ENCODE measurements around the gene KRTAP13-4.

Gene KRTAP13-4

DNA sequence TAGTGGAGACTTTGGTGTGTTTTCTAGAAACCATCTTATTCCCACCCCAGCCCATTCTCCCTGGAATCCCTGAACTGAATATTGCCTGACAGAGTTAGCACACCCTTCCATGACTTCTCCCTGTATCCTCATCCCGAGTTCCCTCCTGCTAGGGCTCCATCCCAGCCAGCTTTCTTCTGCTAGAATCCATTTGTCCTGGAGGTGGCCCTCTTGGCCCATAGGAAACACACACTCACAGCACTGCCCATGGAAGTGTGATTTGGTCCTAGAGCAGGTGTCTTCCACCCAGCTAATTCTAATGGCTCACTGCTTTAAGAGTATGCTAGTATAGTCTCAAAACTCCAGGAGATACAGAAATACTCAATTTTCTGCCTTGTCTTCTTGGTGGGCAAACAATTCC is 14.2 kb downstream of the KRTAP13-4 start:
- H3K4me3 ChIP-seq (ENCODE audit: low read length in 2 of 2), result no peak overlapping the region
- no peak overlapping the region for H2BK5ac ChIP-seq (ENCODE audit: low read length)
- no peak overlapping the region for H3K4ac ChIP-seq (ENCODE audit: low read length)
- no peak overlapping the region for H4K91ac ChIP-seq (ENCODE audit: low read depth, low read length, poor library complexity)
- H3K36me3 ChIP-seq (replicated peaks in 1 of 2; ENCODE audit: control insufficient read depth in 2 of 2, insufficient read depth in 2 of 2, low read length in 2 of 2), result no peaks in the 10 kb centered on the region
- H3K9ac ChIP-seq (ENCODE audit: low read depth, low read length, poor library complexity), result no peak overlapping the region
- no peaks in the 10 kb centered on the region for H3K79me1 ChIP-seq (ENCODE audit: low read depth, low read length)
- no peak overlapping the region for H3K23ac ChIP-seq (ENCODE audit: low read depth, low read length, poor library complexity)
- no peak overlapping the region for H3K4me2 ChIP-seq (ENCODE audit: insufficient read depth, low read length, poor library complexity, severe bottlenecking)
- no peak overlapping the region for H3K14ac ChIP-seq (ENCODE audit: low read length)
- H2BK120ac ChIP-seq (ENCODE audit: low read depth, low read length), result no peak overlapping the region
- H3K27me3 ChIP-seq (ENCODE audit: control insufficient read depth in 3 of 3, insufficient read depth in 3 of 3, low read depth in 1 of 3, low read length in 3 of 3), result no peaks in the 10 kb centered on the region
- H3K4me1 ChIP-seq (ENCODE audit: control insufficient read depth in 2 of 2, insufficient read depth in 1 of 2, low read depth in 1 of 2, low read length in 2 of 2), result no peaks in the 10 kb centered on the region
- no peak overlapping the region for H2BK15ac ChIP-seq (ENCODE audit: low read length)
- no peak for DNase-seq (ENCODE audit: low spot score)
- no peak overlapping the region for H2AK5ac ChIP-seq (ENCODE audit: low read depth, low read length)
- no peak overlapping the region for H4K8ac ChIP-seq (ENCODE audit: low read depth, low read length)
- WGBS, 2 donors (ENCODE audit: extremely low coverage in 2 of 2, insufficient read length in 2 of 2, insufficient replicate concordance in 1 of 2), result no CpG with 5 or more reads among the region's 1 CpG
- no peak overlapping the region for H2BK12ac ChIP-seq (ENCODE audit: low read length)
- H3K9me3 ChIP-seq (replicated peaks in 1 of 2; ENCODE audit: control insufficient read depth in 2 of 2, insufficient read depth in 1 of 2, low read depth in 1 of 2, low read length in 2 of 2), result no peaks in the 10 kb centered on the region
- H2AFZ ChIP-seq (ENCODE audit: low read length), result no peak overlapping the region
- H3K27ac ChIP-seq (replicated peaks; ENCODE audit: low read length), result no peak overlapping the region
- no peak overlapping the region for H3K18ac ChIP-seq (ENCODE audit: low read length)

DNA sequence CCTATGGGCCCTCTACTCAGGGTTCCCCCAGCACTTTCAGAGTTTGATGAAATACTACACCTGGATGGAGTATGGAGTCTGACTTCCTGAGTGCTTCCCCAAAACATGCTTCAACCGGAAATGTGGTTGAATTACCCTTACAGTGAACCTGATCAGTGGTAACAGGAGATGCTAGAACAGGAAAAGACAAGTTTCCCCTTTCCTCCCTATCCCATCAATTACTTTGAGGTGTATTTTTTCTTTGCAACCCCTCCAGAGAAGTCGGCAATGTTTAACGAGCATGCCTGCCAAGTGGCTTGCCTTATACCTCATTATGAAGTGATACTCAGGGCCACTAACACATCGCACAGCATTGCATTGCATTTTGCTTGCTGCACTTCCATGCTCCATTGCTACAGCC is 17.0 kb downstream of the KRTAP13-4 start:
- Histone ChIP-seq H3K4me3 (ENCODE audit: low read length in 2 of 2) (no peak overlapping the region), H2AK5ac (ENCODE audit: low read depth, low read length) (no peak overlapping the region), H2BK5ac (ENCODE audit: low read length) (no peak overlapping the region), H3K79me1 (ENCODE audit: low read depth, low read length) (no peaks in the 10 kb centered on the region), H3K4ac (ENCODE audit: low read length) (no peak overlapping the region), H3K27me3 (ENCODE audit: control insufficient read depth in 3 of 3, insufficient read depth in 3 of 3, low read depth in 1 of 3, low read length in 3 of 3) (no peaks in the 10 kb centered on the region), H2AFZ (ENCODE audit: low read length) (no peak overlapping the region), H3K14ac (ENCODE audit: low read length) (no peak overlapping the region), H3K27ac (replicated peaks; ENCODE audit: low read length) (no peak overlapping the region), H4K8ac (ENCODE audit: low read depth, low read length) (no peak overlapping the region), H3K4me1 (ENCODE audit: control insufficient read depth in 2 of 2, insufficient read depth in 1 of 2, low read depth in 1 of 2, low read length in 2 of 2) (no peaks in the 10 kb centered on the region), H2BK12ac (ENCODE audit: low read length) (no peak overlapping the region), H3K9me3 (replicated peaks in 1 of 2; ENCODE audit: control insufficient read depth in 2 of 2, insufficient read depth in 1 of 2, low read depth in 1 of 2, low read length in 2 of 2) (no peaks in the 10 kb centered on the region), H3K18ac (ENCODE audit: low read length) (no peak overlapping the region), H3K4me2 (ENCODE audit: insufficient read depth, low read length, poor library complexity, severe bottlenecking) (no peak overlapping the region), H3K23ac (ENCODE audit: low read depth, low read length, poor library complexity) (no peak overlapping the region), H3K9ac (ENCODE audit: low read depth, low read length, poor library complexity) (no peak overlapping the region), H2BK120ac (ENCODE audit: low read depth, low read length) (no peak overlapping the region), H2BK15ac (ENCODE audit: low read length) (no peak overlapping the region), H3K36me3 (replicated peaks in 1 of 2; ENCODE audit: control insufficient read depth in 2 of 2, insufficient read depth in 2 of 2, low read length in 2 of 2) (no peaks in the 10 kb centered on the region), H4K91ac (ENCODE audit: low read depth, low read length, poor library complexity) (no peak overlapping the region)
- WGBS, 2 donors (ENCODE audit: extremely low coverage in 2 of 2, insufficient read length in 2 of 2, insufficient replicate concordance in 1 of 2), result no CpG with 5 or more reads among the region's 4 CpGs
- DNase-seq (ENCODE audit: low spot score), result no peak

DNA sequence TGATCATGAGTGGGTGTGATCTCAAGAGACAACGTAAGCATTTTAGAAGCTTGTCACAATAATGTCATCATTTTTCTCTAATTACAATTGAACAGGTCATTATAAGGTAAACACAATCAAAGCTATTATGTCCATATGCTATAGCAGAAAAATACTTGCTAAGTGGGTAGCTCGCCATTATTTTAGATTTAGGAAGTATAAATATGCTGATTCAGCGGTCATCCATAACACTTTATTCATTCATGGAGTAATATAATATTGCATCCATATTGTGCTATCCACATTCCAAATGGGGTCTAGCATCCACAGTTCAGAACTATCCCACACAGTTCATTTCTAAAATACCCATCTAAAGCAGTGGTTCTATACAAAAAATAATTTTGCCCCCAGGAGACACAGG is 18.5 kb downstream of the KRTAP13-4 start:
- H2BK5ac ChIP-seq (ENCODE audit: low read length), result no peak overlapping the region
- no peak overlapping the region for H3K23ac ChIP-seq (ENCODE audit: low read depth, low read length, poor library complexity)
- H2BK12ac ChIP-seq (ENCODE audit: low read length), result no peak overlapping the region
- H2AFZ ChIP-seq (ENCODE audit: low read length), result no peak overlapping the region
- no peaks in the 10 kb centered on the region for H3K79me1 ChIP-seq (ENCODE audit: low read depth, low read length)
- no peaks in the 10 kb centered on the region for H3K4me1 ChIP-seq (ENCODE audit: control insufficient read depth in 2 of 2, insufficient read depth in 1 of 2, low read depth in 1 of 2, low read length in 2 of 2)
- H3K27ac ChIP-seq (replicated peaks; ENCODE audit: low read length), result no peak overlapping the region
- H3K27me3 ChIP-seq (ENCODE audit: control insufficient read depth in 3 of 3, insufficient read depth in 3 of 3, low read depth in 1 of 3, low read length in 3 of 3), result no peaks in the 10 kb centered on the region
- no peaks in the 10 kb centered on the region for H3K36me3 ChIP-seq (replicated peaks in 1 of 2; ENCODE audit: control insufficient read depth in 2 of 2, insufficient read depth in 2 of 2, low read length in 2 of 2)
- no peak overlapping the region for H4K8ac ChIP-seq (ENCODE audit: low read depth, low read length)
- H3K4me3 ChIP-seq (ENCODE audit: low read length in 2 of 2), result no peak overlapping the region
- no peak overlapping the region for H3K4me2 ChIP-seq (ENCODE audit: insufficient read depth, low read length, poor library complexity, severe bottlenecking)
- no peak overlapping the region for H3K14ac ChIP-seq (ENCODE audit: low read length)
- H3K18ac ChIP-seq (ENCODE audit: low read length), result no peak overlapping the region
- WGBS, 2 donors (ENCODE audit: extremely low coverage in 2 of 2, insufficient read length in 2 of 2, insufficient replicate concordance in 1 of 2), result no CpG with 5 or more reads among the region's 3 CpGs
- H3K4ac ChIP-seq (ENCODE audit: low read length), result no peak overlapping the region
- no peaks in the 10 kb centered on the region for H3K9me3 ChIP-seq (replicated peaks in 1 of 2; ENCODE audit: control insufficient read depth in 2 of 2, insufficient read depth in 1 of 2, low read depth in 1 of 2, low read length in 2 of 2)
- no peak overlapping the region for H2AK5ac ChIP-seq (ENCODE audit: low read depth, low read length)
- H3K9ac ChIP-seq (ENCODE audit: low read depth, low read length, poor library complexity), result no peak overlapping the region
- H2BK120ac ChIP-seq (ENCODE audit: low read depth, low read length), result no peak overlapping the region
- DNase-seq (ENCODE audit: low spot score), result no peak
- H4K91ac ChIP-seq (ENCODE audit: low read depth, low read length, poor library complexity), result no peak overlapping the region
- no peak overlapping the region for H2BK15ac ChIP-seq (ENCODE audit: low read length)

DNA sequence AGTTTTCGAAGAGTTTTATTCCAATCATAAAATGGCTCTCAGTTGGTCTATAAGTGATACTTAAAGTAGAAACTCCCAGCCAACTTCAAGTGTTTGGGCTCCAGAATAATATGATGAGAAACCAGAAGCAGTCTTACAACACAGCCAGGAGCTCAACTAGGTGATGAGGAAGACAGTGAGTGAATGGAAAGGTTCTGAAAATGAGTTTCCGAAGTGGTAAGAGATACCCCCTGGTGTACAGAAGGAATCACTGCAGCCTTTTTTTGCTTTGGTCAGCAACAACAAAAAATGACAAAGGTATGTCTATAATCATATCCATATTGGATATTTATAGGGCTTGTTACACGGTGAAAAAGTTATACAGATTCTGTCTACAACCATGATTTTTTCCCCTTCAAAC is 33.7 kb downstream of the KRTAP13-4 start:
- Histone ChIP-seq H2AFZ (ENCODE audit: low read length) (no peak overlapping the region), H4K91ac (ENCODE audit: low read depth, low read length, poor library complexity) (no peak overlapping the region), H3K27me3 (ENCODE audit: control insufficient read depth in 3 of 3, insufficient read depth in 3 of 3, low read depth in 1 of 3, low read length in 3 of 3) (no peaks in the 10 kb centered on the region), H3K36me3 (replicated peaks in 1 of 2; ENCODE audit: control insufficient read depth in 2 of 2, insufficient read depth in 2 of 2, low read length in 2 of 2) (no peaks in the 10 kb centered on the region), H3K14ac (ENCODE audit: low read length) (no peak overlapping the region), H3K4me2 (ENCODE audit: insufficient read depth, low read length, poor library complexity, severe bottlenecking) (no peak overlapping the region), H3K23ac (ENCODE audit: low read depth, low read length, poor library complexity) (no peak overlapping the region), H2BK120ac (ENCODE audit: low read depth, low read length) (no peak overlapping the region), H3K79me1 (ENCODE audit: low read depth, low read length) (no peaks in the 10 kb centered on the region), H3K9me3 (replicated peaks in 1 of 2; ENCODE audit: control insufficient read depth in 2 of 2, insufficient read depth in 1 of 2, low read depth in 1 of 2, low read length in 2 of 2) (no peaks in the 10 kb centered on the region), H3K27ac (replicated peaks; ENCODE audit: low read length) (no peak overlapping the region), H2BK15ac (ENCODE audit: low read length) (no peak overlapping the region), H3K18ac (ENCODE audit: low read length) (no peak overlapping the region), H2AK5ac (ENCODE audit: low read depth, low read length) (no peak overlapping the region), H2BK5ac (ENCODE audit: low read length) (no peak overlapping the region), H3K9ac (ENCODE audit: low read depth, low read length, poor library complexity) (no peak overlapping the region), H2BK12ac (ENCODE audit: low read length) (no peak overlapping the region), H3K4ac (ENCODE audit: low read length) (no peak overlapping the region), H3K4me1 (ENCODE audit: control insufficient read depth in 2 of 2, insufficient read depth in 1 of 2, low read depth in 1 of 2, low read length in 2 of 2) (peaks cover 0 to 2% of the 10 kb centered on the region in 2 donors), H4K8ac (ENCODE audit: low read depth, low read length) (no peak overlapping the region), H3K4me3 (ENCODE audit: low read length in 2 of 2) (no peak overlapping the region)
- WGBS, 2 donors (ENCODE audit: extremely low coverage in 2 of 2, insufficient read length in 2 of 2, insufficient replicate concordance in 1 of 2), result no CpG with 5 or more reads among the region's 3 CpGs
- no peak for DNase-seq (ENCODE audit: low spot score)
